HG03108 (cell line): ENCODE measurements around the gene ACTL8.

Experiments
- ATAC-seq: cut with Tn5 transposase; IDR thresholded peaks from one replicate; pipeline ENCODE4 v1.9.1; 2021; ENCODE audit warnings: moderate library complexity; ENCODE audit not compliant: unreplicated experiment

ACTL8 gene

GRCh38 chr1:17798011-17798410, 42.9 kb downstream of the ACTL8 start:
- no peak for ATAC-seq

GRCh38 chr1:17798799-17799382, 43.8 kb downstream of the ACTL8 start:
- ATAC-seq: no peak

- no peak for ATAC-seq
These were observed 44.5 kb downstream of the ACTL8 start for GRCh38 chr1:17799642-17800041.

- ATAC-seq: no peak
These were observed 47.0 kb downstream of the ACTL8 start for GRCh38 chr1:17802164-17802563.

GRCh38 chr1:17802945-17803344, 47.8 kb downstream of the ACTL8 start:
- ATAC-seq: no peak

- ATAC-seq: no peak
These were observed 50.9 kb downstream of the ACTL8 start for GRCh38 chr1:17805869-17806684.

- no peak for ATAC-seq
These were observed 53.7 kb downstream of the ACTL8 start for GRCh38 chr1:17808816-17809215.

GRCh38 chr1:17810668-17811067, 55.5 kb downstream of the ACTL8 start:
- ATAC-seq: no peak

GRCh38 chr1:17816511-17816910, 61.4 kb downstream of the ACTL8 start:
- no peak for ATAC-seq

GRCh38 chr1:17819129-17819802, 64.1 kb downstream of the ACTL8 start:
- ATAC-seq: no peak

GRCh38 chr1:17820198-17820597, 65.1 kb downstream of the ACTL8 start:
- ATAC-seq: no peak

- no peak for ATAC-seq
These were observed 67.8 kb downstream of the ACTL8 start for GRCh38 chr1:17822741-17823426.

- ATAC-seq: no peak
These were observed 70.4 kb downstream of the ACTL8 start for GRCh38 chr1:17825273-17826164.

GRCh38 chr1:17826165-17826488, 71.0 kb downstream of the ACTL8 start:
- no peak for ATAC-seq

GRCh38 chr1:17828991-17829390, 73.9 kb downstream of the ACTL8 start:
- no peak for ATAC-seq

GRCh38 chr1:17829579-17829978, 74.4 kb downstream of the ACTL8 start:
- ATAC-seq: no peak

- ATAC-seq: no peak
These were observed 76.5 kb downstream of the ACTL8 start for GRCh38 chr1:17831597-17831996.

- no peak for ATAC-seq
These were observed 78.7 kb downstream of the ACTL8 start for GRCh38 chr1:17833661-17834501.

- ATAC-seq: no peak
These were observed 79.5 kb downstream of the ACTL8 start for GRCh38 chr1:17834561-17835100.
